OCI-LY1 (cell line): Measurements from ENCODE around the gene SLC22A3.

Experiments used
- CTCF ChIP-seq: fragments of 200-600 bp; sonication (generic), shearing (Covaris generic); IDR thresholded peaks from 2 replicates; pipeline ENCODE4 v1.5.1; 2017; ENCODE audit warnings: mild to moderate bottlenecking, antibody characterized with exemption, low read length, moderate library complexity, mixed read lengths
- EZH2 ChIP-seq: fragments of 200-600 bp; sonication (generic), shearing (Covaris generic); IDR thresholded peaks from 2 replicates; pipeline ENCODE4 v1.8.0; 2017; ENCODE audit warnings: borderline replicate concordance, mixed run types, mild to moderate bottlenecking, antibody characterized with exemption, low read length, moderate library complexity, mixed read lengths

GRCh38 chr6:160430751-160431150, 82.6 kb downstream of the SLC22A3 start:
- TF ChIP-seq CTCF (no peak), EZH2 (no peak)
